HG03571 (cell line): ENCODE data around the gene PIKFYVE.
"Not testable (repeated sequence)": the region's sequence is repeated elsewhere in the genome, so short reads cannot be mapped to it uniquely, and the experiment has no call there.

Experiments used
- ATAC-seq: cut with Tn5 transposase; IDR thresholded peaks from one replicate; pipeline ENCODE4 v1.9.1; 2021; ENCODE audit not compliant: unreplicated experiment

PIKFYVE gene

GRCh38 chr2:208265801-208266552 lies at the start of gene PIKFYVE:
TSS of gene PIKFYVE (plus strand) at chr2:208266255. CDS start at chr2:208271520, 5,265 bp downstream.
- ATAC-seq, result peak; percentile 80

- not testable (repeated sequence) for ATAC-seq
Measured at GRCh38 chr2:208221873-208222272, 44.2 kb upstream of the PIKFYVE start.

GRCh38 chr2:208222351-208222750 lies 43.7 kb upstream of the PIKFYVE start:
- no peak for ATAC-seq

- ATAC-seq, result no peak
Measured at GRCh38 chr2:208224802-208225201, 41.3 kb upstream of the PIKFYVE start.

- ATAC-seq, result no peak
Measured at GRCh38 chr2:208227581-208228232, 38.3 kb upstream of the PIKFYVE start.

GRCh38 chr2:208228476-208228875 lies 37.6 kb upstream of the PIKFYVE start:
- no peak for ATAC-seq

GRCh38 chr2:208234786-208235185 lies 31.3 kb upstream of the PIKFYVE start:
- no peak for ATAC-seq

GRCh38 chr2:208235860-208236259 lies 30.2 kb upstream of the PIKFYVE start:
- no peak for ATAC-seq

- no peak for ATAC-seq
Measured at GRCh38 chr2:208239770-208240493, 26.1 kb upstream of the PIKFYVE start.

GRCh38 chr2:208240619-208241209 lies 25.3 kb upstream of the PIKFYVE start:
- ATAC-seq, result no peak

- no peak for ATAC-seq
Measured at GRCh38 chr2:208244422-208244821, 21.6 kb upstream of the PIKFYVE start.

- no peak for ATAC-seq
Measured at GRCh38 chr2:208245746-208246145, 20.3 kb upstream of the PIKFYVE start.

GRCh38 chr2:208248601-208249000 lies 17.5 kb upstream of the PIKFYVE start:
- no peak for ATAC-seq

GRCh38 chr2:208249296-208249695 lies 16.8 kb upstream of the PIKFYVE start:
- ATAC-seq, result no peak

GRCh38 chr2:208250388-208250787 lies 15.7 kb upstream of the PIKFYVE start:
- no peak for ATAC-seq

GRCh38 chr2:208251098-208251497 lies 15.0 kb upstream of the PIKFYVE start:
- no peak for ATAC-seq

- ATAC-seq, result no peak
Measured at GRCh38 chr2:208252716-208253492, 13.2 kb upstream of the PIKFYVE start.

GRCh38 chr2:208253600-208254117 lies 12.4 kb upstream of the PIKFYVE start:
- ATAC-seq, result no peak

- ATAC-seq, result peak; percentile 67
Measured at GRCh38 chr2:208254118-208254870, 11.8 kb upstream of the PIKFYVE start.
